Adrenal gland (tissue), 12 donors: ENCODE data around the gene ACTN1. TPM values are rescaled to one million over a fixed set of nuclear protein-coding genes. Genes with fewer than 3 reads are reported as not detected.
A peak's percentile ranks its signal among the peaks of the same experiment; 100 is the strongest.

ENCODE experiments used
- DNase-seq, 7 donors: peaks; one replicate each; pipeline ENCODE4 v3.0.0-alpha.2; 2019 to 2020
- H3K27ac ChIP-seq, 5 donors: fragments of 200-600 bp; sonication (generic) in 4 of 5; 1 replicate in 3 of 5; 2 replicates in 2 of 5; pipeline versions ENCODE4 v1.5.1 to v1.8.0; 2016 to 2020; ENCODE audit warnings: mild to moderate bottlenecking in 1 of 5
- H3K27me3 ChIP-seq: fragments of 200-600 bp; 2 replicates; pipeline ENCODE4 v1.8.0; 2021
- H3K36me3 ChIP-seq, 2 donors: fragments of 200-600 bp; replicated peaks in 1 of 2; 1 replicate in 1 of 2; 2 replicates in 1 of 2; pipeline versions ENCODE4 v1.5.1 to v1.8.0; 2018 to 2022
- H3K4me1 ChIP-seq, 2 donors: fragments of 200-600 bp; replicated peaks in 1 of 2; 1 replicate in 1 of 2; 2 replicates in 1 of 2; pipeline versions ENCODE4 v1.5.1 to v1.8.0; 2018 to 2021
- H3K4me3 ChIP-seq, 4 donors: fragments of 200-600 bp; sonication (generic) in 3 of 4; one replicate each; pipeline ENCODE4 v1.5.1; 2016 to 2018
- H3K9me3 ChIP-seq, 3 donors: fragments of 200-600 bp; sonication (generic) in 1 of 3; replicated peaks in 1 of 3; 1 replicate in 2 of 3; 2 replicates in 1 of 3; pipeline versions ENCODE4 v1.5.1 to v1.8.0; 2016 to 2021
- POLR2A ChIP-seq, 2 donors: fragments of 450-650 bp; IDR thresholded peaks; one replicate each; pipeline ENCODE4 v1.6.1; 2017; ENCODE audit warnings: antibody characterized with exemption in 2 of 2, mild to moderate bottlenecking in 2 of 2, moderate library complexity in 1 of 2
- WGBS, 4 donors: extraction: QIAGEN DNeasy Blood & Tissue Kit in 2 of 4; methylation state at CpG; one replicate each; pipeline versions ENCODE4 v1.1.5 to v1.1.7; 2013 to 2017; 5-methylcytosine and 5-hydroxymethylcytosine counted together
- intact Hi-C, 2 donors: fragments of 100-400 bp; cut with DNase I; formaldehyde crosslinking; loops; one replicate each; pipeline versions ENCODE4 v1.14.1 to v1.15.0; 2022 to 2023
- polyA plus RNA-seq, 3 donors: library from polyadenylated mRNA; stranded (reverse); fragments of 200-250 nt in 2 of 3; fragments of 350-450 nt in 1 of 3; fragmentation: Illumina TruSeq in 1 of 3; extraction: RNeasy Lipid Tissue Mini Kit (QIAGEN cat#74804) in 1 of 3; gene quantifications; one replicate each; pipeline ENCODE4 v1.2.3, GENCODE V29; 2013 to 2014
- total RNA-seq, 9 donors: library from RNA; depleted of rRNA in 4 of 9; stranded (reverse); fragments of >200 nt in 4 of 9; fragments of 120-200 nt in 1 of 9; fragmentation: NEBNext Ultra II Directional in 1 of 9; extraction: Animal tissue kit (Norgen Biotek cat#: 25700) in 1 of 9; gene quantifications; one replicate each; pipeline versions ENCODE4 v1.1.0 to v1.2.4, GENCODE V29; 2013 to 2023
- TF ChIP-seq, protein P1 (sequence below), 6 experiments: fragments of 450-650 bp in 4 of 6; fragments of 200-600 bp in 2 of 6; sonication (generic) in 1 of 6; IDR thresholded peaks; 1 replicate in 5 of 6; 2 replicates in 1 of 6; pipeline versions ENCODE4 v1.5.1 to v1.8.0; 2016 to 2021; ENCODE audit warnings: antibody characterized with exemption in 6 of 6, mild to moderate bottlenecking in 2 of 6, moderate library complexity in 1 of 6
- donor health status: healthy with polysubstance abuse.
- donor health status: Bipolar disorder and iron deficiency.
- donor health status: DM: yes; HTN: yes; CAD: no.
- donor health status: DM: no; HTN: no; CAD: no.
- donor health status: DM: no; HTN: no; CAD: no.
- donor health status: DM: yes; HTN: yes; CAD: no.

ACTN1 gene
- total and polyA plus RNA-seq, 12 donors: 11.6 to 180 (median 74.3) TPM

DNA sequence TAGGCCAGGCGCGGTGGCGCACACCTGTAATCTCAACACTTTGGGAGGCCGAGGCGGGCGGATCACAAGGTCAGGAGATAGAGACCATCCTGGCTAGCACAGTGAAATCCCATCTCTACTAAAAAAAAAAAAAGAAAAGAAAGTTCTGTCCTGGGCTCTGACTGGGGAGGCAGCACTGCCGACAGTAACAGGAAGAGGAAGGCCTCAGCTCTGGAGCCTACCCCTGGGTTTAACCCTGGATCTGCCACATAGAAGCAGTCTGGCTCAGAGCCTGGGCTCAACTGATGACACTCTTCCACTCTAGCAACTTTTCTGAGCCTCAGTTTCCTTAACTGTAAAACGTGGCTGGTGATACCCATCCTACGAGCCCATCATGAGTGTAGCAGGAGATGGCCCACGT is 60.5 kb downstream of the ACTN1 start:
- no peak overlapping the region for H3K27ac ChIP-seq
- H3K9me3 ChIP-seq: no peaks in the 10 kb centered on the region
- intact Hi-C loops: loop anchor here (10.0 kb wide), 2 partner anchors 56 to 186 kb away; partner anchors contain the start of gene ACTN1 (in 1 of the 2)
- H3K4me3 ChIP-seq: no peak overlapping the region
- H3K4me1 ChIP-seq: peaks cover 0 to 13% of the 10 kb centered on the region in 2 donors
- no peak for TF ChIP-seq POLR2A (IDR thresholded peaks at IDR 0.05)
- TF ChIP-seq, protein P1, sequence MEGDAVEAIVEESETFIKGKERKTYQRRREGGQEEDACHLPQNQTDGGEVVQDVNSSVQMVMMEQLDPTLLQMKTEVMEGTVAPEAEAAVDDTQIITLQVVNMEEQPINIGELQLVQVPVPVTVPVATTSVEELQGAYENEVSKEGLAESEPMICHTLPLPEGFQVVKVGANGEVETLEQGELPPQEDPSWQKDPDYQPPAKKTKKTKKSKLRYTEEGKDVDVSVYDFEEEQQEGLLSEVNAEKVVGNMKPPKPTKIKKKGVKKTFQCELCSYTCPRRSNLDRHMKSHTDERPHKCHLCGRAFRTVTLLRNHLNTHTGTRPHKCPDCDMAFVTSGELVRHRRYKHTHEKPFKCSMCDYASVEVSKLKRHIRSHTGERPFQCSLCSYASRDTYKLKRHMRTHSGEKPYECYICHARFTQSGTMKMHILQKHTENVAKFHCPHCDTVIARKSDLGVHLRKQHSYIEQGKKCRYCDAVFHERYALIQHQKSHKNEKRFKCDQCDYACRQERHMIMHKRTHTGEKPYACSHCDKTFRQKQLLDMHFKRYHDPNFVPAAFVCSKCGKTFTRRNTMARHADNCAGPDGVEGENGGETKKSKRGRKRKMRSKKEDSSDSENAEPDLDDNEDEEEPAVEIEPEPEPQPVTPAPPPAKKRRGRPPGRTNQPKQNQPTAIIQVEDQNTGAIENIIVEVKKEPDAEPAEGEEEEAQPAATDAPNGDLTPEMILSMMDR (IDR thresholded peaks at IDR 0.05): no peak
- no peak for DNase-seq
- 85 to 93% (median 91%) methylated on average over 9 to 10 of the region's 10 CpGs for WGBS, 4 donors
- peaks cover 0 to 41% of the 10 kb centered on the region in 2 donors for H3K36me3 ChIP-seq
- H3K27me3 ChIP-seq: no peaks in the 10 kb centered on the region

DNA sequence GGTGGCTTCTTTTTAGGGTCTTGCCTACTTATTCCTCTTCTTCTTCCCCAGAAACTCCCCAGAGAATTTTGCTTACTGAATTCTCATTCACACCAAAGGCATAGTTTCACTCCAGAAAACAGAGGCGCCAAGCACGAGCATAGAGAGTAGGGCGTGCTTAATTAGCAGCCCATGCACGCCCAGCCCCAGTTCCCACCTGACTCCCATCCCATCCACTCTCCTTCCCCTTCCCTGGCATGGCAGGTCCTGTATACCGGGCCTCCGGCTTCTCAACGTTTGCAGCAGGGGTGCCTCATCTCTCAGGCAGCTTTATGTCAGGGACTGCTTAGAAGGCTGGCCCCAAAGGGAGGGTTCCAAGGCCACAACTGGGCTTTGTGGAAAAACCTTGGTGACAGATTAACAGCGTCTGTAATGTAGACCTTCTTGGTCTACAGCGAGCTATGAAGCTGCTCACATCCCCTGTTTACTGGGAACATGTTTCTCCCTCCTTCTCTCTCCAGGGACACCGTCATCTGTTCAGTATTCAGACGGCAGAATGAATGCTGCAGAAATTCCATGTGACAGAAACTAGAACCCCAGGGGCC is 62.7 kb downstream of the ACTN1 start:
- peak in 1 of 7 donors; percentile 31 for DNase-seq
- Histone ChIP-seq H3K4me3 (no peak overlapping the region), H3K36me3 (peaks cover 0 to 41% of the 10 kb centered on the region in 2 donors), H3K27ac (no peak overlapping the region), H3K27me3 (no peaks in the 10 kb centered on the region), H3K4me1 (no peaks in the 10 kb centered on the region), H3K9me3 (no peaks in the 10 kb centered on the region)
- intact Hi-C loops: loop anchor here (10.0 kb wide), 2 partner anchors 58 to 188 kb away; partner anchors contain the start of gene ACTN1 (in 1 of the 2)
- WGBS, 4 donors: 64 to 80% (median 73%) methylated on average over 11 of the region's 11 CpGs
- no peak for TF ChIP-seq POLR2A (IDR thresholded peaks at IDR 0.05)
- TF ChIP-seq, protein P1 (IDR thresholded peaks at IDR 0.05): no peak

DNA sequence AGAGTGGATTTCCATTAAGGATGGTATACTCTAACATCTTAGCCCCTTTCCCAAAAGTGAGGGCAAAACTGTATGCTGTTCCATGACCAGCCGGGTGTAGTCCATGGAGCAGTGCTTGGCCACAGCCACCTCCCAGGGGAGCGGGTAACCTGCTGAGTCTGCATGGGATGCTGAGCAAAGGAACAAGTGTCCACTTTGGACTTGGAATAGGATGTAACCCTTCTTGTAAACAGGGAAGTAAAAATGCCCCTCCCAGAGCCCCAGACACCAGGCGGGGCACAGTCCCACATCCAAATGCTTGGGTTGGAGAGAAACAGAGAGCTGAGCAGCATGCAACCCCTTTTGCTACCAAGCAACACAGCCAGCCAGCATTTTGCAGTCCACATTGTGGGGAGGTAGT is 65.6 kb downstream of the ACTN1 start:
- Histone ChIP-seq H3K27ac (no peak overlapping the region), H3K4me1 (no peaks in the 10 kb centered on the region), H3K36me3 (peaks cover 0 to 42% of the 10 kb centered on the region in 2 donors), H3K4me3 (no peak overlapping the region), H3K27me3 (no peaks in the 10 kb centered on the region), H3K9me3 (no peaks in the 10 kb centered on the region)
- no peak for DNase-seq
- TF ChIP-seq, protein P1 (IDR thresholded peaks at IDR 0.05): no peak
- no peak for TF ChIP-seq POLR2A (IDR thresholded peaks at IDR 0.05)
- 75 to 93% (median 89%) methylated on average over 3 of the region's 3 CpGs for WGBS, 4 donors
- intact Hi-C loops: loop anchor here (5.0 to 10.0 kb wide), 4 partner anchors 61 to 194 kb away; partner anchors contain the start of gene ACTN1 (in 1 of the 2)

DNA sequence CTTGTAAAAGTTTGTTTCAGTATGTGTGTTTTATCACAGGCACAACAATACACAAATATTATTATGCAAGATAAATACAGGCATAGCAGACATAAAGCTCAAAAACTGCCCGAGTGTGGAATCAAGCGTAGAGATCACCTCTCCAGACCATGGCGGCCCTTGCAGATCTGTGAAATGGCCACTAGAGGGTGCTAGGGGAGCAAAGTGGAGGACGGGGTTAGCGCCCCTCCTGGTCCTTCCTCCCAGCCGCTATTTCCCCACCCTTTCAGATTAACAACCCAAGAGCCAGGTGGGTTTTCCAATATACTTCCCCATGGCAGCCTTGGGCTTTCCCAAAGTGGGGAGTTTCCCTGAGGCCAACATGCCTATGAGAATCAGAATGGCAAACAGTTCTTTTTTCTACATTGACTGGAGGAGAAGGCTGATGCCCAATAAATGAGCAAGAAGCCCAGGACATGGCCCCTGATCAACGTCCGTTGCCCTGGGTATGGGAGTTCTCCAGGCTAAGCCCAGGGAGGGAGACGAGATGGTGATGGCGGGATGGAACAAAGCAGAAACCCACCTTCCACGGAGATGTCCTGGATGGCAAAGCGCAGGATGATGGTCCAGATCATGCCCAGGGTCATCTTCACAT is 67.4 kb downstream of the ACTN1 start:
- Histone ChIP-seq H3K4me1 (no peaks in the 10 kb centered on the region), H3K27ac (no peak overlapping the region), H3K27me3 (no peaks in the 10 kb centered on the region), H3K36me3 (peaks cover 0 to 34% of the 10 kb centered on the region in 2 donors), H3K9me3 (no peaks in the 10 kb centered on the region), H3K4me3 (no peak overlapping the region)
- intact Hi-C loops: loop anchor here (5.0 to 10.0 kb wide), 4 partner anchors 63 to 196 kb away; partner anchors contain the start of gene ACTN1 (in 1 of the 2)
- peak; percentile 64 to 86 (median 72) for DNase-seq
- TF ChIP-seq, protein P1 (IDR thresholded peaks at IDR 0.05): peak; percentile 94 to 98 (median 96)
- TF ChIP-seq POLR2A (IDR thresholded peaks at IDR 0.05): no peak
- 38 to 49% (median 43%) methylated on average over 11 to 12 of the region's 12 CpGs for WGBS, 4 donors
